Esophagus (tissue), 2 donors: Measurements from ENCODE around the gene PPP1R27. TPM values are rescaled to one million over a fixed set of nuclear protein-coding genes. Genes with fewer than 3 reads are reported as not detected.

ENCODE experiments used
- H3K27ac ChIP-seq, 2 donors: one replicate each; pipeline ENCODE4 v1.5.1; 2013; ENCODE audit warnings: low read depth in 2 of 2, mild to moderate bottlenecking in 2 of 2, inconsistent platforms in 1 of 2, low read length in 1 of 2, moderate library complexity in 1 of 2
- H3K27me3 ChIP-seq, 2 donors: one replicate each; pipeline ENCODE4 v1.6.1; 2013; ENCODE audit warnings: low read length in 2 of 2, control low read depth in 1 of 2, mild to moderate bottlenecking in 1 of 2; ENCODE audit not compliant: insufficient read depth in 2 of 2, control insufficient read depth in 1 of 2
- H3K36me3 ChIP-seq, 2 donors: one replicate each; pipeline ENCODE4 v1.6.1; 2013; ENCODE audit warnings: low read length in 1 of 2; ENCODE audit not compliant: control insufficient read depth in 2 of 2, insufficient read depth in 2 of 2
- H3K4me1 ChIP-seq, 2 donors: one replicate each; pipeline ENCODE4 v1.6.1; 2013; ENCODE audit warnings: low read length in 1 of 2; ENCODE audit not compliant: control insufficient read depth in 2 of 2, insufficient read depth in 2 of 2
- H3K4me3 ChIP-seq, 2 donors: one replicate each; pipeline ENCODE4 v1.5.1; 2013; ENCODE audit warnings: low read length in 2 of 2, mild to moderate bottlenecking in 2 of 2, low read depth in 1 of 2, moderate library complexity in 1 of 2
- H3K9me3 ChIP-seq, 2 donors: one replicate each; pipeline ENCODE4 v1.6.1; 2013; ENCODE audit warnings: mild to moderate bottlenecking in 2 of 2, low read depth in 1 of 2, low read length in 1 of 2, moderate library complexity in 1 of 2; ENCODE audit not compliant: control insufficient read depth in 2 of 2, insufficient read depth in 1 of 2
- WGBS, 2 donors: extraction: QIAGEN DNeasy Blood & Tissue Kit; methylation state at CpG; one replicate each; pipeline ENCODE4 v1.1.7; 2013; 5-methylcytosine and 5-hydroxymethylcytosine counted together
- polyA plus RNA-seq, 2 donors: library from polyadenylated mRNA; stranded (reverse); fragments of 200-250 nt; gene quantifications; one replicate each; pipeline ENCODE4 v1.2.3, GENCODE V29; 2013
- donor health status: healthy with polysubstance abuse.
- donor health status: Bipolar disorder and iron deficiency.

Gene PPP1R27
- polyA plus RNA-seq, 2 donors: 0.25 to 0.98 TPM

GRCh38 chr17:81833921-81834830, 674 bp downstream of the PPP1R27 start:
- Histone ChIP-seq H3K4me1 (peaks cover 2 to 26% of the 10 kb centered on the region in 2 donors), H3K36me3 (no peaks in the 10 kb centered on the region), H3K27me3 (no peaks in the 10 kb centered on the region), H3K4me3 (peak overlapping the region; percentile 53 to 60), H3K9me3 (no peaks in the 10 kb centered on the region), H3K27ac (peak overlapping the region; percentile 91 to 92)
- WGBS, 2 donors: 78% methylated on average over 31 of the region's 31 CpGs

DNA sequence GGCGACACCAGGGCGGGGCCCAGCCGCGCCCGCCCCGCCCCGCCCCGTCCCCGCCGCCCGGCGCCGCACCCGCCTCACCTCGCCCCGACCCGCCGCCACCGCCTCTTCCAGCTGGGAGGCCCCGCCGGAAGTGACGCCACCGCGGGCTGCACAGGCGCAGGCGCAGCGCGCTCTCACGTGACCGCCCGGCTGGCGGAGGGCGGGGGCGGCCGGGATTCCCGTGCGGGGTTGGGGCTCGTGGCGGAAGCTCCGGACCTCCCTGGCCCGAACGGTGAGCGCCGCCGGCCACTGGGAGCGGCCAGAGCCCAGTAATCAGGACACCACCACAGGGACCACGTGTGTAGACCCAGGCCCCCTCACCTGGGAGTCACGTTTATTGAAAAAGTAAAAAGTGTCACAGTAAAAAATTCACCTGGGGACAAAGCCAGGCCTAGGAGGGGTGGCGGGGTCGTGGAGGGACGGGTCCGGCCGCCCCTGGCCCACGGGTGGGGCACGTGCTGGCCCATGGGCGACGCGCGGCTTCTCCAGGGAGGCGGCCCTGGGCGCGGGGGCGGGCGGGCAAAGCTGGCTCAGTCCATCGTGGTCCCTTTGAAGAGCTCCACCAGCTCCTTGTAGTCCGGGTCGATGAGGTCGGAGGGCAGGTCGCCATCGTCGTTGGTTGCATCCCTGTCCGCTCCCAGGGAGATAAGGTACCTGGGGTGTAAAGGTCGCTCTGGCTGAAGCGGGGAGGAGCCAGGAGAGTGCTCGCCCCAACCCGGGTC, 1.5 kb downstream of the PPP1R27 start, which contains the start of gene MCRIP1:
MCRIP1 (minus strand) TSS at position 132 of the 761 bp plus-strand sequence. CDS start 8,785 bp downstream, outside the sequence.
- no peaks in the 10 kb centered on the region for H3K27me3 ChIP-seq
- H3K9me3 ChIP-seq: no peaks in the 10 kb centered on the region
- H3K27ac ChIP-seq: peak within 1 kb of the TSS; percentile 91 to 92
- peaks cover 0 to 31% of the 10 kb centered on the region in 2 donors for H3K4me1 ChIP-seq
- 3% methylated on average over 67 to 76 of the region's 76 CpGs for WGBS, 2 donors
- H3K4me3 ChIP-seq: peak within 1 kb of the TSS; percentile 53 to 62
- H3K36me3 ChIP-seq: no peaks in the 10 kb centered on the region

GRCh38 chr17:81832608-81833159, 2.2 kb downstream of the PPP1R27 start:
- H3K4me3 ChIP-seq: peak overlapping the region; percentile 53 to 62
- 0 to 1% methylated on average over 44 to 65 of the region's 65 CpGs for WGBS, 2 donors
- H3K27me3 ChIP-seq: no peaks in the 10 kb centered on the region
- peaks cover 0 to 31% of the 10 kb centered on the region in 2 donors for H3K4me1 ChIP-seq
- no peaks in the 10 kb centered on the region for H3K9me3 ChIP-seq
- no peaks in the 10 kb centered on the region for H3K36me3 ChIP-seq
- peak overlapping the region; percentile 86 to 91 for H3K27ac ChIP-seq

DNA sequence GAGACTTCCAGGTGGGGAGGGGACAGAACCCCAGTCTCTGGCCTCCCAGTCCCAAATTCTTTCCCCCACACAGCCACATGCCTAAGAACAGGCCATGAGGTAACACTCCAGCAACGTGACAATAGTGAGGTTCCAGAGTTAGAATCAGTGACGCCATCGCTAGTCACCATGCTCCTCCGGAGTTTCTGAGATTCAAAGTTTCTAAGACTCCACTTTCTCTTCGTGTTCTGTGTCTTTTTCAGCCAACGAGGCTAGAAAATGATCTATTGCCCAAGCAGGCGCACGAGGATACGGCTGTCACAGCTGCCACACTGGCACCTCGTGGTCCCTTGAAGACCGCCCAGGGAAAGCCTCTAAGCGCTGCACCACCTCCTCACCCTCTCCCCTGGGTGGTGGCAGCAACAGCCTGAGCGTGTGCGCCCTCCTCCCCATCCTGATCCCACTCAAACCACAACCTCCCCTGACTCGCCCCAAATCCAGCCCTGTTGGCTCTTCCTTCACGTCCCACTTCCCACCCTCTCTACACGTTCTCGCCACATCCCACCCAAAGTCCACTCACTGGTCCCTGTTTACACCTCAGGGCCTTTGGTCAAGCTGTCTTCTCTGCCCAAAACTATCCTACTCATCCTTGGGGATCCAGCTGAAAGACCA, 2.8 kb downstream of the PPP1R27 start:
- Histone ChIP-seq H3K27me3 (no peaks in the 10 kb centered on the region), H3K27ac (peak overlapping the region; percentile 86 to 91), H3K9me3 (no peaks in the 10 kb centered on the region), H3K36me3 (no peaks in the 10 kb centered on the region), H3K4me1 (peaks cover 0 to 31% of the 10 kb centered on the region in 2 donors), H3K4me3 (peak overlapping the region; percentile 53 to 62)
- WGBS, 2 donors: 17 to 26% methylated on average over 18 of the region's 18 CpGs

DNA sequence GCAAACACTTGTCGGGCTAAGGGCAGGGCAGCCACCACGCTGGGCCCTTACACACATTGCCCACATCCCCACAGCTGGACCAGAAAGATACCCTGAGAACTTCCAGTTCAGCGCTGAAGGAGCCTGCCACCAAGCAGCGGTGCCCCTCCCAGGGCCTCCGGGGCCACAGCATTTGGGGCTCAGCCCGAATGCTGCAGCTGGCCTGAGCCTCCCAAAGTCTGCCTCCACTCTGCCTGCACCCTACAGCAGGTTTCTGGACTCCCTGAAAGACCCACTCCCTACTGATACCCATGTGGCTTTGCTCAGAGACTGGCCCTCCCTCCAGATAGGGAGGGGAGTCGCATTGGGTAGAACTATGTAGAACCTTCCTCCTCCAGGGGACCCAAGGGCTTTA, 3.3 kb downstream of the PPP1R27 start:
- no peaks in the 10 kb centered on the region for H3K9me3 ChIP-seq
- H3K4me1 ChIP-seq: peaks cover 0 to 31% of the 10 kb centered on the region in 2 donors
- WGBS, 2 donors: 78 to 87% methylated on average over 7 of the region's 7 CpGs
- peak overlapping the region; percentile 54 to 86 for H3K27ac ChIP-seq
- H3K27me3 ChIP-seq: no peaks in the 10 kb centered on the region
- H3K4me3 ChIP-seq: no peak overlapping the region
- H3K36me3 ChIP-seq: no peaks in the 10 kb centered on the region

GRCh38 chr17:81829858-81830257, 5.0 kb downstream of the PPP1R27 start:
- WGBS, 2 donors: 83 to 86% methylated on average over 6 of the region's 6 CpGs
- H3K4me3 ChIP-seq: no peak overlapping the region
- H3K36me3 ChIP-seq: no peaks in the 10 kb centered on the region
- no peaks in the 10 kb centered on the region for H3K9me3 ChIP-seq
- H3K4me1 ChIP-seq: peaks cover 0 to 31% of the 10 kb centered on the region in 2 donors
- no peaks in the 10 kb centered on the region for H3K27me3 ChIP-seq
- H3K27ac ChIP-seq: no peak overlapping the region

GRCh38 chr17:81828656-81829055, 6.2 kb downstream of the PPP1R27 start:
- H3K4me3 ChIP-seq: no peak overlapping the region
- H3K9me3 ChIP-seq: no peaks in the 10 kb centered on the region
- 80 to 82% methylated on average over 7 of the region's 7 CpGs for WGBS, 2 donors
- no peak overlapping the region for H3K27ac ChIP-seq
- H3K27me3 ChIP-seq: no peaks in the 10 kb centered on the region
- H3K4me1 ChIP-seq: peaks cover 0 to 25% of the 10 kb centered on the region in 2 donors
- H3K36me3 ChIP-seq: no peaks in the 10 kb centered on the region

DNA sequence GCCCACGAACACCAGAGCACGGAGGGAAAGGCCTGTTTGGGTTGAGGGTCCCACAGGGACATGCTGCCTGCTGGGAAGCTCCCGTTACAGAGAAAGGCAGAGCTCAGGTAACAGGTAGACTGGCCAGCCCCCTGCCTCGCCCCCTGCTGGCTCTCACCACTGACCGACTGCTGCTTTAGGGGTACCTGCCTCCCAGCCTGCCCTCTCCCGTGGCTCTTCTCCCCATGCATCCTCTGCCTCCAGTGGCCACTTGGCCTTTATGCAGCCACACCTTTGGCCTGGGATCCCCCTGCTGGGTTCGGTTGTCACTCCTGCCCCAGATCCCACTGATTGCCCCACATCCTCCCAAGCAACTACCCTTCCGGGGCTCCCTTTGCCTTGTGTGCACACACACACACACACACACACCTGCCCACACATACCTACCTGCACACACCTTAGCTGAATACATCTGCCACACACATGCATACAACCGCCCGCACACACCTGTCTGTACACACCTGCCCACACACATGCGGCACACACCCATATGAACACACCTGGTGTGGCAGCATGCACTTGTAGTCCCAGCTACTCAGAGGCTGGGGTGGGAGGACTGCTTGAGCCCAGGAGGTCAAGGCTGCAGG, 8.9 kb downstream of the PPP1R27 start:
- no peak overlapping the region for H3K4me3 ChIP-seq
- H3K36me3 ChIP-seq: peaks cover 0 to 2% of the 10 kb centered on the region in 2 donors
- no peak overlapping the region for H3K27ac ChIP-seq
- H3K9me3 ChIP-seq: no peaks in the 10 kb centered on the region
- H3K4me1 ChIP-seq: peaks cover 12 to 25% of the 10 kb centered on the region in 2 donors
- no peaks in the 10 kb centered on the region for H3K27me3 ChIP-seq
- 74 to 75% methylated on average over 11 of the region's 11 CpGs for WGBS, 2 donors
